Activated naive CD4-positive, alpha-beta T cell treated with anti-CD3 and anti-CD28 coated beads, Interleukin-2, amount 10 ng/mL, durations not matched to agents 7 days and 5 days (primary cell): ENCODE results near the gene PSME3.
"Not testable (repeated sequence)": the region's sequence is repeated elsewhere in the genome, so short reads cannot be mapped to it uniquely, and the experiment has no call there.

Experiments used
- CTCF ChIA-PET: fragments of 350-600 bp; sonication (Branson Sonifier 250); formaldehyde crosslinking; loops from one replicate; lab custom pipeline; 2021; ENCODE audit warnings: antibody characterized with exemption; lab: Charles Lee
- DNase-seq: peaks from one replicate; pipeline ENCODE4 v3.0.0-alpha.2; 2020
- H3K27ac Mint-ChIP-seq: one replicate; pipeline ENCODE4 v1.8.0; 2021; ENCODE audit warnings: mild to moderate bottlenecking, moderate library complexity, mixed read lengths
- H3K27me3 Mint-ChIP-seq: one replicate; pipeline ENCODE4 v1.8.0; 2021; ENCODE audit warnings: mild to moderate bottlenecking, mixed read lengths
- H3K36me3 Mint-ChIP-seq: one replicate; pipeline ENCODE4 v1.8.0; 2021; ENCODE audit warnings: mixed read lengths
- H3K4me1 Mint-ChIP-seq: one replicate; pipeline ENCODE4 v1.8.0; 2021; ENCODE audit warnings: mixed read lengths
- H3K4me3 Mint-ChIP-seq: one replicate; pipeline ENCODE4 v1.8.0; 2021; ENCODE audit warnings: mild to moderate bottlenecking, moderate library complexity, mixed read lengths
- H3K9me3 Mint-ChIP-seq: one replicate; pipeline ENCODE4 v1.8.0; 2021; ENCODE audit warnings: mixed read lengths

The PSME3 gene

GRCh38 chr17:42882166-42882565, 49.0 kb downstream of the PSME3 start:
- H3K4me1 Mint-ChIP-seq: no peaks in the 10 kb centered on the region
- H3K27me3 Mint-ChIP-seq: peaks cover 43% of the 10 kb centered on the region
- no peaks in the 10 kb centered on the region for H3K36me3 Mint-ChIP-seq
- no peak for DNase-seq
- H3K27ac Mint-ChIP-seq: no peak overlapping the region
- H3K4me3 Mint-ChIP-seq: no peak overlapping the region
- CTCF ChIA-PET: no interaction called here
- H3K9me3 Mint-ChIP-seq: no peaks in the 10 kb centered on the region

- Mint-ChIP-seq H3K27ac (no peak overlapping the region), H3K27me3 (peaks cover 32% of the 10 kb centered on the region), H3K36me3 (no peaks in the 10 kb centered on the region), H3K4me3 (no peak overlapping the region), H3K9me3 (no peaks in the 10 kb centered on the region), H3K4me1 (no peaks in the 10 kb centered on the region)
- no peak for DNase-seq
- CTCF ChIA-PET: no interaction called here
These were observed 50.8 kb downstream of the PSME3 start for GRCh38 chr17:42883802-42884558.

- CTCF ChIA-PET, H3K36me3 Mint-ChIP-seq: not testable (repeated sequence)
These were observed 52.6 kb downstream of the PSME3 start for GRCh38 chr17:42885806-42886205.

GRCh38 chr17:42886283-42887176, 53.3 kb downstream of the PSME3 start:
- Mint-ChIP-seq H3K27ac (no peak overlapping the region), H3K4me1 (no peaks in the 10 kb centered on the region), H3K4me3 (no peak overlapping the region), H3K36me3 (no peaks in the 10 kb centered on the region), H3K9me3 (no peaks in the 10 kb centered on the region), H3K27me3 (peaks cover 24% of the 10 kb centered on the region)
- CTCF ChIA-PET: no interaction called here
- no peak for DNase-seq

More at GRCh38 chr17:42885806-42886205, 52.6 kb downstream of the PSME3 start:
- peaks cover 24% of the 10 kb centered on the region for H3K27me3 Mint-ChIP-seq
- not testable (repeated sequence) for H3K9me3 Mint-ChIP-seq, H3K4me3 Mint-ChIP-seq, H3K27ac Mint-ChIP-seq, DNase-seq, H3K4me1 Mint-ChIP-seq

- no peak overlapping the region for H3K4me3 Mint-ChIP-seq
- H3K9me3 Mint-ChIP-seq: no peaks in the 10 kb centered on the region
- H3K27me3 Mint-ChIP-seq: peaks cover 41% of the 10 kb centered on the region
- H3K36me3 Mint-ChIP-seq: no peaks in the 10 kb centered on the region
- CTCF ChIA-PET: no interaction called here
- no peak overlapping the region for H3K27ac Mint-ChIP-seq
- no peaks in the 10 kb centered on the region for H3K4me1 Mint-ChIP-seq
- DNase-seq: no peak
These were observed 56.6 kb downstream of the PSME3 start for GRCh38 chr17:42889809-42890208.

- H3K4me3 Mint-ChIP-seq: no peak overlapping the region
- H3K36me3 Mint-ChIP-seq: no peaks in the 10 kb centered on the region
- H3K4me1 Mint-ChIP-seq: no peaks in the 10 kb centered on the region
- H3K27me3 Mint-ChIP-seq: peaks cover 33% of the 10 kb centered on the region
- DNase-seq: no peak
- CTCF ChIA-PET: no interaction called here
- H3K9me3 Mint-ChIP-seq: no peaks in the 10 kb centered on the region
- H3K27ac Mint-ChIP-seq: no peak overlapping the region
These were observed 58.4 kb downstream of the PSME3 start for GRCh38 chr17:42891539-42892152.

- Mint-ChIP-seq H3K27ac (no peak overlapping the region), H3K4me1 (no peaks in the 10 kb centered on the region), H3K9me3 (no peaks in the 10 kb centered on the region), H3K4me3 (no peak overlapping the region), H3K36me3 (no peaks in the 10 kb centered on the region), H3K27me3 (peaks cover 37% of the 10 kb centered on the region)
- no peak for DNase-seq
- CTCF ChIA-PET: no interaction called here
These were observed 60.2 kb downstream of the PSME3 start for GRCh38 chr17:42893359-42893758.
